HepG2 (cell line): Measurements from ENCODE around the gene REP15. TPM values are rescaled to one million over a fixed set of nuclear protein-coding genes. Genes with fewer than 3 reads are reported as not detected.

ENCODE experiments used
- ATAC-seq: fragments of 200-7000 bp; cut with Tn5 transposase; 3 replicates; pipeline ENCODE4 v1.9.1; 2020; ENCODE audit warnings: mild to moderate bottlenecking, moderate library complexity
- BruUV-seq: library from RNA; stranded (reverse); fragments of 400-500 nt; replicated peaks from 2 replicates; lab custom pipeline; 2021; lab: Mats Ljungman, UMichigan
- CTCF ChIA-PET: fragments of 300-600 bp; formaldehyde crosslinking; extraction: SDS; loops from one replicate; lab custom pipeline; 2021; ENCODE audit warnings: low total read pairs, inconsistent platforms, low intra/inter-chr PET ratio; lab: Yijun Ruan, JAX
- POLR2A ChIA-PET: fragments of 350-600 bp; sonication (Branson Sonifier 250); formaldehyde crosslinking; loops from one replicate; lab custom pipeline; 2020; ENCODE audit warnings: antibody characterized with exemption, inconsistent platforms; lab: Yijun Ruan, JAX
- DNase-seq: peaks from one replicate; pipeline ENCODE4 v3.0.0-alpha.2; 2015; ENCODE audit warnings: low spot score
- FAIRE-seq: peaks from 3 replicates; lab custom pipeline; 2011; peaks lifted over from hg19 to GRCh38; lab: Jason Lieb, UNC
- H2AFZ ChIP-seq: one replicate; pipeline ENCODE4 v1.6.1; 2011; ENCODE audit warnings: low read length, inconsistent platforms
- H3K27ac ChIP-seq: fragments of 300-600 bp; 3 replicates; pipeline ENCODE4 v1.8.0; 2011; ENCODE audit warnings: mixed run types, mild to moderate bottlenecking, mixed read lengths, low read length, inconsistent platforms; ENCODE audit not compliant: insufficient read depth; ENCODE audit errors: extremely low read length
- H3K27me3 ChIP-seq, 2 experiments: fragments of 200-600 bp in 1 of 2; 2 replicates in 1 of 2; 3 replicates in 1 of 2; pipeline versions ENCODE4 v1.6.0 to v1.8.0; 2011; ENCODE audit warnings: low read length in 2 of 2, mild to moderate bottlenecking in 2 of 2, moderate library complexity in 2 of 2, inconsistent platforms in 1 of 2; ENCODE audit not compliant: insufficient read depth in 2 of 2, control insufficient read depth in 1 of 2
- H3K36me3 ChIP-seq, 2 experiments: fragments of 200-600 bp in 1 of 2; replicated peaks in 1 of 2; 2 replicates in 1 of 2; 3 replicates in 1 of 2; pipeline versions ENCODE4 v1.5.1 to v1.8.0; 2011; ENCODE audit warnings: low read length in 2 of 2, inconsistent platforms in 1 of 2; ENCODE audit not compliant: insufficient read depth in 2 of 2, control insufficient read depth in 1 of 2
- H3K4me1 ChIP-seq: 2 replicates; pipeline ENCODE4 v1.5.1; 2012; ENCODE audit warnings: low read length, inconsistent platforms; ENCODE audit not compliant: insufficient read depth
- H3K4me2 ChIP-seq: 2 replicates; pipeline ENCODE4 v1.6.0; 2011; ENCODE audit warnings: low read depth, low read length, inconsistent platforms
- H3K4me3 ChIP-seq, 3 experiments: fragments of 200-600 bp in 1 of 3; sonication (generic), shearing (Covaris generic) in 1 of 3; replicated peaks in 1 of 3; 2 replicates each; pipeline ENCODE4 v1.5.1; 2011 to 2016; ENCODE audit warnings: low read length in 3 of 3, inconsistent platforms in 2 of 3, low read depth in 2 of 3, mild to moderate bottlenecking in 2 of 3, control low read depth in 1 of 3, mixed read lengths in 1 of 3; ENCODE audit not compliant: insufficient read depth in 1 of 3
- H3K79me2 ChIP-seq: one replicate; pipeline ENCODE4 v1.6.1; 2011; ENCODE audit warnings: low read length, inconsistent platforms; ENCODE audit not compliant: insufficient read depth
- H3K9ac ChIP-seq: 2 replicates; pipeline ENCODE4 v1.6.0; 2011; ENCODE audit warnings: mild to moderate bottlenecking, low read depth, low read length, inconsistent platforms; ENCODE audit not compliant: insufficient read depth
- H3K9me3 ChIP-seq: 2 replicates; pipeline ENCODE4 v1.5.1; 2012; ENCODE audit warnings: mild to moderate bottlenecking, low read length
- H4K20me1 ChIP-seq: 2 replicates; pipeline ENCODE4 v1.6.0; 2011; ENCODE audit warnings: inconsistent platforms, mild to moderate bottlenecking, low read length, moderate library complexity; ENCODE audit not compliant: insufficient read depth
- ATF1 ChIP-seq: IDR thresholded peaks from 2 replicates; pipeline ENCODE4 v1.6.1; 2016; ENCODE audit warnings: mild to moderate bottlenecking, control low read depth
- DMTF1 ChIP-seq: sonication (generic); formaldehyde crosslinking; IDR thresholded peaks from 2 replicates; pipeline ENCODE4 v1.4.0; 2020; ENCODE audit warnings: mild to moderate bottlenecking, missing genetic modification reagents
- FLYWCH1 ChIP-seq: sonication (generic); formaldehyde crosslinking; IDR thresholded peaks from 2 replicates; pipeline ENCODE4 v1.8.1; 2023; ENCODE audit warnings: mild to moderate bottlenecking, missing genetic modification reagents
- FOXA1 ChIP-seq, 2 experiments: fragments of 450-650 bp in 1 of 2; sonication (generic) in 1 of 2; formaldehyde crosslinking in 1 of 2; IDR thresholded peaks; 2 replicates each; pipeline versions ENCODE4 v1.4.0 to v1.6.1; 2016 to 2020; ENCODE audit warnings: missing genetic modification reagents in 1 of 2
- FOXP1 ChIP-seq, 2 experiments: fragments of 450-650 bp in 1 of 2; IDR thresholded peaks; 2 replicates each; pipeline ENCODE4 v1.6.1; 2017 to 2018; ENCODE audit warnings: antibody characterized with exemption in 1 of 2
- MBD4 ChIP-seq: IDR thresholded peaks from 2 replicates; pipeline ENCODE4 v1.6.1; 2012; ENCODE audit warnings: low read length, inconsistent platforms, borderline replicate concordance
- PHF5A ChIP-seq: IDR thresholded peaks from one replicate; pipeline ENCODE4 v1.6.1; 2018; ENCODE audit warnings: low read depth, missing genetic modification reagents; ENCODE audit not compliant: unreplicated experiment
- SMAD1 ChIP-seq: sonication (generic); formaldehyde crosslinking; IDR thresholded peaks from 2 replicates; pipeline ENCODE4 v1.4.0; 2020; ENCODE audit warnings: missing genetic modification reagents, low read depth, mild to moderate bottlenecking, borderline replicate concordance
- SMYD3 ChIP-seq: sonication (generic); formaldehyde crosslinking; IDR thresholded peaks from 2 replicates; pipeline ENCODE4 v1.8.1; 2023; ENCODE audit warnings: mild to moderate bottlenecking, missing genetic modification reagents
- SRF ChIP-seq: IDR thresholded peaks from 2 replicates; pipeline ENCODE4 v1.6.1; 2011; ENCODE audit warnings: mild to moderate bottlenecking, low read depth, low read length, moderate library complexity
- STAG1 ChIP-seq: sonication (generic); formaldehyde crosslinking; IDR thresholded peaks from 2 replicates; pipeline ENCODE4 v1.4.0; 2020; ENCODE audit warnings: missing genetic modification reagents
- STAT6 ChIP-seq: sonication (generic); formaldehyde crosslinking; IDR thresholded peaks from 2 replicates; pipeline ENCODE4 v1.4.0; 2020; ENCODE audit warnings: missing genetic modification reagents, mild to moderate bottlenecking, borderline replicate concordance
- THAP8 ChIP-seq: sonication (generic); formaldehyde crosslinking; IDR thresholded peaks from 2 replicates; pipeline ENCODE4 v1.5.1; 2020; ENCODE audit warnings: missing genetic modification reagents, mild to moderate bottlenecking, borderline replicate concordance
- ZBTB20 ChIP-seq: sonication (generic); formaldehyde crosslinking; IDR thresholded peaks from 2 replicates; pipeline ENCODE4 v1.8.1; 2023; ENCODE audit warnings: missing genetic modification reagents, low read depth, mild to moderate bottlenecking, borderline replicate concordance
- ZSCAN9 ChIP-seq: IDR thresholded peaks from 2 replicates; pipeline ENCODE4 v1.6.1; 2016; ENCODE audit warnings: borderline replicate concordance
- WGBS: methylation state at CpG from one replicate; pipeline ENCODE4 v1.1.6; 2017; ENCODE audit warnings: low lambda C conversion rate; 5-methylcytosine and 5-hydroxymethylcytosine counted together
- in situ Hi-C: cut with HindIII; loops from 2 replicates; pipeline ENCODE4 v1.10.0; 2017; ENCODE audit warnings: low pct_unique_long_range_greater_than_20kb; ENCODE audit not compliant: extremely low pct_ligation_motif_present
- intact Hi-C: fragments of 100-400 bp; cut with micrococcal nuclease; formaldehyde crosslinking; loops from one replicate; pipeline ENCODE4 v1.10.0; 2022; ENCODE audit not compliant: unreplicated experiment
- polyA plus RNA-seq, 8 experiments: library from polyadenylated mRNA; depleted of rRNA in 3 of 8; stranded (reverse) in 7 of 8; unstranded in 1 of 8; fragments of >200 nt; fragmentation: Illumina TruSeq in 4 of 8; extraction: Trizol in 4 of 8; gene quantifications; 2 replicates each; pipeline versions ENCODE4 v1.2.1 to v1.2.3, GENCODE V29; 2011 to 2016; ENCODE audit warnings: low read depth in 4 of 8, missing spikeins in 1 of 8, mixed read lengths in 1 of 8; ENCODE audit not compliant: insufficient read depth in 1 of 8
- total RNA-seq, 5 experiments: library from RNA; depleted of rRNA; stranded (reverse); fragments of >200 nt; fragmentation: Illumina TruSeq; extraction: Trizol; gene quantifications; 2 replicates each; pipeline ENCODE4 v1.2.3, GENCODE V29; 2016; ENCODE audit warnings: low read depth in 1 of 5

The REP15 gene
- total and polyA plus RNA-seq, 2 of the 13 experiments (the other 11 are each of a cell fraction or from before 2014, with no cell fraction given): 0.12 to 0.64 TPM

- intact Hi-C loops: loop anchor here (2.0 to 10.0 kb wide), 3 partner anchors 23 to 185 kb away; partner anchors contain the start of gene PPFIBP1
- peak; percentile 66 for DNase-seq
- TF ChIP-seq STAT6 (CRISPR knock-in tag) (0 out of 2 replicates have a peak, but pooled peaks have one; percentile 11), FOXA1 (IDR thresholded peaks at IDR 0.05) (no peak), FOXA1 (CRISPR knock-in tag; IDR thresholded peaks at IDR 0.05) (peak; percentile 36; the same call in 1 of the 2 replicates), SMAD1 (CRISPR knock-in tag) (0 out of 2 replicates have a peak, but pooled peaks have one; percentile 12), MBD4 (0 out of 2 replicates have a peak, but pooled peaks have one; percentile 25), ZSCAN9 (CRISPR knock-in tag) (0 out of 2 replicates have a peak, but pooled peaks have one; percentile 9), DMTF1 (no peak), SRF (peak; percentile 74), FOXP1 (IDR thresholded peaks at IDR 0.05) (no peak), FOXP1 (CRISPR knock-in tag; IDR thresholded peaks at IDR 0.05) (peak; percentile 36; the same call in 1 of the 2 replicates), ZBTB20 (CRISPR knock-in tag) (no peak; the same call in 1 of the 2 replicates), ATF1 (CRISPR knock-in tag) (0 out of 2 replicates have a peak, but pooled peaks have one; percentile 24), PHF5A (peak; percentile 3), STAG1 (CRISPR knock-in tag) (0 out of 2 replicates have a peak, but pooled peaks have one; percentile 2), SMYD3 (CRISPR knock-in tag) (no peak), THAP8 (CRISPR knock-in tag) (0 out of 2 replicates have a peak, but pooled peaks have one; percentile 19), FLYWCH1 (CRISPR knock-in tag) (0 out of 2 replicates have a peak, but pooled peaks have one; percentile 6)
These were observed 13.8 kb downstream of the REP15 start for GRCh38 chr12:27709932-27710591.

More at GRCh38 chr12:27709932-27710591, 13.8 kb downstream of the REP15 start:
- no peaks in the 10 kb centered on the region for H3K9me3 ChIP-seq
- H3K4me2 ChIP-seq: peak overlapping the region; percentile 73
- ChIA-PET CTCF (no interaction called here), POLR2A (interaction anchor here (1.0 to 1.5 kb wide), 3 partner anchors 13 to 312 kb away, joined by 5 to 18 read pairs (median 6); partner anchors contain the start of genes PPFIBP1 and REP15)
- peak overlapping the region; percentile 44 for H2AFZ ChIP-seq
- H3K36me3 ChIP-seq: peaks cover 0 to 14% of the 10 kb centered on the region in 2 experiments; a peak in 3 of 5 replicates
- H3K4me1 ChIP-seq: peaks cover 49% of the 10 kb centered on the region
- WGBS: 2% methylated on average over 24 of the region's 24 CpGs
- H3K27me3 ChIP-seq: peaks cover 0 to 3% of the 10 kb centered on the region in 2 experiments; a peak in 1 of 5 replicates
- FAIRE-seq: no peak
- BruUV-seq: TSS peak; percentile 97
- ATAC-seq: peak; percentile 70
- H3K4me3 ChIP-seq: peak overlapping the region; percentile 72 to 94 (median 90)
- H3K79me2 ChIP-seq: peaks cover 39% of the 10 kb centered on the region
- peak overlapping the region; percentile 91 for H3K9ac ChIP-seq
- peak overlapping the region; percentile 82 for H3K27ac ChIP-seq
- peaks cover 11% of the 10 kb centered on the region for H4K20me1 ChIP-seq
- in situ Hi-C loops: no loop called here
